ENCODE data around the gene RAPGEFL1.
"Not testable (repeated sequence)": the region's sequence is repeated elsewhere in the genome, so short reads cannot be mapped to it uniquely, and the experiment has no call there.

DNA sequence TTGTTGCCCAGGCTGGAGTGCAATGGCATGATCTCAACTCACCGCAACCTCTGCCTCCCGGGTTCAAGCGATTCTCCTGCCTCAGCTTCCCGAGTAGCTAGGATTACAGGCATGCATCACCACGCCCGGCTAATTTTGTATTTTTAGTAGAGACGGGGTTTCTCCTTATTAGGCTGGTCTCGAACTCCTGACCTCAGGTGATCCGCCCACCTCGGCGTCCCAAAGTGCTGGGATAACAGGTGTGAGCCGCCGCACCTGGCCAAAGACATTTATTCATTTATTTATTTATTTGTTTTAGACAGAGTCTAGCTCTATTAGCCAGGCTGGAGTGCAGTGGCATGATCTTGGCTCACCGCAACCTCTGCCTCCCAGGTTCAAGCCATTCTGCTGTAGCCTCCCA, 51.9 kb downstream of the RAPGEFL1 start:
- TF ChIP-seq, protein P1, sequence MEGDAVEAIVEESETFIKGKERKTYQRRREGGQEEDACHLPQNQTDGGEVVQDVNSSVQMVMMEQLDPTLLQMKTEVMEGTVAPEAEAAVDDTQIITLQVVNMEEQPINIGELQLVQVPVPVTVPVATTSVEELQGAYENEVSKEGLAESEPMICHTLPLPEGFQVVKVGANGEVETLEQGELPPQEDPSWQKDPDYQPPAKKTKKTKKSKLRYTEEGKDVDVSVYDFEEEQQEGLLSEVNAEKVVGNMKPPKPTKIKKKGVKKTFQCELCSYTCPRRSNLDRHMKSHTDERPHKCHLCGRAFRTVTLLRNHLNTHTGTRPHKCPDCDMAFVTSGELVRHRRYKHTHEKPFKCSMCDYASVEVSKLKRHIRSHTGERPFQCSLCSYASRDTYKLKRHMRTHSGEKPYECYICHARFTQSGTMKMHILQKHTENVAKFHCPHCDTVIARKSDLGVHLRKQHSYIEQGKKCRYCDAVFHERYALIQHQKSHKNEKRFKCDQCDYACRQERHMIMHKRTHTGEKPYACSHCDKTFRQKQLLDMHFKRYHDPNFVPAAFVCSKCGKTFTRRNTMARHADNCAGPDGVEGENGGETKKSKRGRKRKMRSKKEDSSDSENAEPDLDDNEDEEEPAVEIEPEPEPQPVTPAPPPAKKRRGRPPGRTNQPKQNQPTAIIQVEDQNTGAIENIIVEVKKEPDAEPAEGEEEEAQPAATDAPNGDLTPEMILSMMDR (IDR thresholded peaks at IDR 0.05; ENCODE audit: low read depth, low read length, missing input control): not testable (repeated sequence)
- TF ChIP-seq GABPA (IDR thresholded peaks at IDR 0.05 in 1 of 2, conservative IDR thresholded peaks at IDR 0.05 in 1 of 2); YY1 (IDR thresholded peaks at IDR 0.05); TAF1 (conservative IDR thresholded peaks at IDR 0.05); SP1 (IDR thresholded peaks at IDR 0.05); EGR1 (IDR thresholded peaks at IDR 0.05; ENCODE audit: low read depth in 2 of 2); HNF4G (IDR thresholded peaks at IDR 0.05); FOXA2 (IDR thresholded peaks at IDR 0.05); NR2F2 (IDR thresholded peaks at IDR 0.05); JUND (IDR thresholded peaks at IDR 0.05): not testable (repeated sequence)
- TF ChIP-seq, protein P2, sequence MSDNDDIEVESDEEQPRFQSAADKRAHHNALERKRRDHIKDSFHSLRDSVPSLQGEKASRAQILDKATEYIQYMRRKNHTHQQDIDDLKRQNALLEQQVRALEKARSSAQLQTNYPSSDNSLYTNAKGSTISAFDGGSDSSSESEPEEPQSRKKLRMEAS (IDR thresholded peaks at IDR 0.05): not testable (repeated sequence)
- TF ChIP-seq, protein P3, sequence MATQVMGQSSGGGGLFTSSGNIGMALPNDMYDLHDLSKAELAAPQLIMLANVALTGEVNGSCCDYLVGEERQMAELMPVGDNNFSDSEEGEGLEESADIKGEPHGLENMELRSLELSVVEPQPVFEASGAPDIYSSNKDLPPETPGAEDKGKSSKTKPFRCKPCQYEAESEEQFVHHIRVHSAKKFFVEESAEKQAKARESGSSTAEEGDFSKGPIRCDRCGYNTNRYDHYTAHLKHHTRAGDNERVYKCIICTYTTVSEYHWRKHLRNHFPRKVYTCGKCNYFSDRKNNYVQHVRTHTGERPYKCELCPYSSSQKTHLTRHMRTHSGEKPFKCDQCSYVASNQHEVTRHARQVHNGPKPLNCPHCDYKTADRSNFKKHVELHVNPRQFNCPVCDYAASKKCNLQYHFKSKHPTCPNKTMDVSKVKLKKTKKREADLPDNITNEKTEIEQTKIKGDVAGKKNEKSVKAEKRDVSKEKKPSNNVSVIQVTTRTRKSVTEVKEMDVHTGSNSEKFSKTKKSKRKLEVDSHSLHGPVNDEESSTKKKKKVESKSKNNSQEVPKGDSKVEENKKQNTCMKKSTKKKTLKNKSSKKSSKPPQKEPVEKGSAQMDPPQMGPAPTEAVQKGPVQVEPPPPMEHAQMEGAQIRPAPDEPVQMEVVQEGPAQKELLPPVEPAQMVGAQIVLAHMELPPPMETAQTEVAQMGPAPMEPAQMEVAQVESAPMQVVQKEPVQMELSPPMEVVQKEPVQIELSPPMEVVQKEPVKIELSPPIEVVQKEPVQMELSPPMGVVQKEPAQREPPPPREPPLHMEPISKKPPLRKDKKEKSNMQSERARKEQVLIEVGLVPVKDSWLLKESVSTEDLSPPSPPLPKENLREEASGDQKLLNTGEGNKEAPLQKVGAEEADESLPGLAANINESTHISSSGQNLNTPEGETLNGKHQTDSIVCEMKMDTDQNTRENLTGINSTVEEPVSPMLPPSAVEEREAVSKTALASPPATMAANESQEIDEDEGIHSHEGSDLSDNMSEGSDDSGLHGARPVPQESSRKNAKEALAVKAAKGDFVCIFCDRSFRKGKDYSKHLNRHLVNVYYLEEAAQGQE (IDR thresholded peaks at IDR 0.05): not testable (repeated sequence)
- TF ChIP-seq, protein P4, sequence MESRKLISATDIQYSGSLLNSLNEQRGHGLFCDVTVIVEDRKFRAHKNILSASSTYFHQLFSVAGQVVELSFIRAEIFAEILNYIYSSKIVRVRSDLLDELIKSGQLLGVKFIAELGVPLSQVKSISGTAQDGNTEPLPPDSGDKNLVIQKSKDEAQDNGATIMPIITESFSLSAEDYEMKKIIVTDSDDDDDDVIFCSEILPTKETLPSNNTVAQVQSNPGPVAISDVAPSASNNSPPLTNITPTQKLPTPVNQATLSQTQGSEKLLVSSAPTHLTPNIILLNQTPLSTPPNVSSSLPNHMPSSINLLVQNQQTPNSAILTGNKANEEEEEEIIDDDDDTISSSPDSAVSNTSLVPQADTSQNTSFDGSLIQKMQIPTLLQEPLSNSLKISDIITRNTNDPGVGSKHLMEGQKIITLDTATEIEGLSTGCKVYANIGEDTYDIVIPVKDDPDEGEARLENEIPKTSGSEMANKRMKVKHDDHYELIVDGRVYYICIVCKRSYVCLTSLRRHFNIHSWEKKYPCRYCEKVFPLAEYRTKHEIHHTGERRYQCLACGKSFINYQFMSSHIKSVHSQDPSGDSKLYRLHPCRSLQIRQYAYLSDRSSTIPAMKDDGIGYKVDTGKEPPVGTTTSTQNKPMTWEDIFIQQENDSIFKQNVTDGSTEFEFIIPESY (IDR thresholded peaks at IDR 0.05): not testable (repeated sequence)
- TF ChIP-seq, protein P5, sequence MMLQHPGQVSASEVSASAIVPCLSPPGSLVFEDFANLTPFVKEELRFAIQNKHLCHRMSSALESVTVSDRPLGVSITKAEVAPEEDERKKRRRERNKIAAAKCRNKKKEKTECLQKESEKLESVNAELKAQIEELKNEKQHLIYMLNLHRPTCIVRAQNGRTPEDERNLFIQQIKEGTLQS (IDR thresholded peaks at IDR 0.05): not testable (repeated sequence)

Measured in liver (tissue), 3 donors.